LHCN-M2 (cell line): Measurements from ENCODE around the gene VAV2. TPM values are rescaled to one million over a fixed set of nuclear protein-coding genes. Genes with fewer than 3 reads are reported as not detected.

ENCODE experiments used
- DNase-seq: peaks from one replicate; pipeline ENCODE4 v3.0.0-alpha.2; 2012; ENCODE audit warnings: low read depth
- total RNA-seq: library from RNA; depleted of rRNA; stranded (reverse); fragments of >200 nt; gene quantifications from 2 replicates; pipeline ENCODE4 v1.2.3, GENCODE V29; 2014; rRNA removed

The VAV2 gene
- total RNA-seq, 1 experiment from 2014 or later, result 13.0 TPM

DNA sequence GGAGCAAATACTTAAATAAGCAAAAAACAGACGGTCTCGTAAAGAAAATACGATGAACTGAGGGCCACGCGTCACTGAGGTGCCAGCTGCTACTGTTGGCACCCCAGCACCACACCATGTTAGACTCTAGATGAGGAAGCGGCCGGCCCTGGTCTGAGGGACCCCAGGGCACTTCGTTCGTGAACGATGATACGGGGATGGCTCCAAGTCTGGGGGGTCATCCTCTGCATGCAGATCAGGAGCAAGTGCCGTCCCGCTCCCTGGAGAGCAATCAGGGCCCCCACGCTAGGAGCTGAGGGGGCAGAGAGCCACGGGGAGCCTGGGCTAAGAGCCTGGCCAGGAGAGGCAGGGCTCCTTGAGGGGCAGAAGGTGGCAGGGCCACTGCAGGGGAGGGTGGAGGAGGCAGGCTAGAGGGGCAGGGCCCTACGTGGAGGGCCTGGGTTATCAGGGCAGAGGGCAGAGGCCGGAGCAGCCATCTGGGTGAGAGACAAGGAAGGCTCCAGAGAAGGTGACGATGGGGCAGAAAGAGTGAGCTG is 278.1 kb downstream of the VAV2 start:
- no peak for DNase-seq

DNA sequence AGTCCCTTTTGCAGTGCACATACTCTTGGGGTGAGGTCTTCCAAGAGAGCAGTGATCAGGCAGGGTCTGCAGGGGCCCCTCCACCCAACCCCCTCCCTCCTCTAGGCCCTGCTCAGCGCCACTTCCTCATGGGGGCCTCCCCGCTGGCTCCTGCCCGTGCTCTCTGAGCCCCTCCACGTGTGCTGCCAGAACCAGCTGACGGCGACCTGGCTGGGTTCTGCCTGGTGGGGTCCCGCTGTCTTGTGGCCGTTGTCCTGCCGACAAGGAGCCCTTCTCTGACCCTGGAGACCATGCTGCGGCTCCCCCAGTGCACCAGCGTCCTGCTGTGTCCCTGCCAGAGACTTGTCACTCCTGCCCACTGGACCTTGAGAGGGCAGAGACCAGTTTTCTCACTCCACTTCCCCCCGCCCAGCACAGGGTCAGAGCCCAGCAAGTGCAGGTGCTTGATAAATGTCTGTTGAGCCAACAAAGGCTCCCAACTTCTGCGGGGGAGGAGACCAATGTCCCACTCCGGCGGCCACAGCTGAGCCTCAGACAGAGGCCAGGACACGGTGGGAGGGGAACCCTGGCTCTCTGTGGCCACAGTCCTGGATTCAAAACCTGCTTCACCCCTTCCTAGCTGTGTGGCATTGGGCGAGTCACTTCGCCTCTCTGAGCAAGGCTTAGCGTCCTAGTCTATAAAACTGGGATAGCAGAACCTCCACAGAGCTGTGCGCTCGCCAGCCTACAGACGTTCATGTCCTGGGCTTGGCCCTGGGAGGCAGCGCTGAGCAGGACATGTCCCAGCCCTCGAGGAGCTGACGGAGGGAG is 278.8 kb downstream of the VAV2 start:
- DNase-seq, result no peak

DNA sequence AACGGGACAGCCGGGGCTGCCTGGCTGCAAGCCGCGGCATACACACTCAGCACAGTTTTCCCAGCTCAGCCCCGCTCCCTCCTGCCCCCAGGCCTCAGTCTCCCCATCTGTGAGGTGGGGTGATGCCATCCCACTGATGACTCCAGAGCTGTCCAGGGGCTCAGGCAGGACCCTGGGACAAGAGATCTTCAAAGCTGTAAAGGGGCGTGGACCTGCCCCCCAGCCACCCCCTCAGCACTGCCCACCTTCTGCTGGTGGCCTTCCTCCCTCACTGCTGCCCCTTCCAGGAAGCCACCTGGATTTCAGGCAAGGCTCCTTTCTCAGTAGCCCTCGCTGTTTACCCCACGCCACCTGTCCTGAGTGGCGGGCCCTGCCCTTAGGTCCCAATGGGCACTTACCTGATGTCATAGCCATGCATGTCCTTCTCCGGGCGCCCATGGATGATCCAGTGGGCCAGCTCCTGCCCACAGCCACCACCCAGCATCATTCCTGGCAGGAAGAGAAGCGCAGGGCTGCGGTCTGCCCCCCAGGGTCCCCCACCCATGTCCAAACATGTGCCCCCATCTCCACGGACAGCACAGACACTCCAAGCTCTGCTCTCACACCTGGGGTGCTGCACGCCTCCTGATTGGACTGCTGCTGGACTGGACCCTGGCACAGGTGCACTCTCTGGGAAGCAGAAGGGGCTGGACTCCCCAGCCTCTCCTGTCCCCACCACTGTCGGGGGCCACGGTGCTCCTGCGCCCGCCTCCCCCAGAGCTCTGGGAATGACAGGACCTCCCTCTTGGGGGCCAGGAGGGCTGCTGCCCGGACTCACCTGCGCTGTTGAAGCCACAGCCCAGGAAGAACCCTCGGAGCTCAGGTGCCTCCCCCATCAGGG is 279.7 kb downstream of the VAV2 start:
- DNase-seq, result no peak

Other genes with a start within 250 kb of the VAV2 start
- 17.7 and 21.5 TPM in 2 replicates for gene BRD3OS, start 33.2 kb upstream of the VAV2 start, total RNA-seq
- gene BRD3, start 75.7 kb upstream of the VAV2 start, total RNA-seq, result 5.3 and 6.3 TPM in 2 replicates
- gene WDR5, start 143.8 kb upstream of the VAV2 start, total RNA-seq, result 32.6 and 38.6 TPM in 2 replicates
- not detected in 2 replicates for gene RNU6ATAC, start 172.2 kb upstream of the VAV2 start, total RNA-seq